GM12874 (cell line): ENCODE measurements around the gene ANKRD13C.

Source experiments
- TF ChIP-seq, protein P1 (sequence below): IDR thresholded peaks from 2 replicates; pipeline ENCODE4 v1.5.1; 2011; ENCODE audit warnings: low read depth, mild to moderate bottlenecking, control low read depth, low read length, moderate library complexity; ENCODE audit not compliant: insufficient read depth

Gene ANKRD13C

DNA sequence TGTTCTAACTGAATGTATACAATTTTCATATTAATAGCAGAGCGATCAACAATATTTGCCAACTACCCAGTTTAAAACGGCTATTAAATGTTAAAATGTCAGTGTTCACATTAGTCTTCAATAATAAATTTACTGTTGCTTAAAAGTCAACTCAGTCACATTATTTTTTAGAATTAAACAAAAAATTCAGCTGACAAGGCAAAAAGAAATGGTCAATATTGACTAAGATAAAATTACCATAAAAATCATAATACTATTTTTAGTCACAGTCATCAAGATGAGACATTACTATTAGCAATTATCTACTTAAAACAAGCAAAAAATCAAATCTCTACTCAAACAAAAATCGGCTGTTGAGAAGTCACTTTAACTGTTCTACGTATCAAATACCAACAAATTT, 1.5 kb downstream of the ANKRD13C start:
- TF ChIP-seq, protein P1, sequence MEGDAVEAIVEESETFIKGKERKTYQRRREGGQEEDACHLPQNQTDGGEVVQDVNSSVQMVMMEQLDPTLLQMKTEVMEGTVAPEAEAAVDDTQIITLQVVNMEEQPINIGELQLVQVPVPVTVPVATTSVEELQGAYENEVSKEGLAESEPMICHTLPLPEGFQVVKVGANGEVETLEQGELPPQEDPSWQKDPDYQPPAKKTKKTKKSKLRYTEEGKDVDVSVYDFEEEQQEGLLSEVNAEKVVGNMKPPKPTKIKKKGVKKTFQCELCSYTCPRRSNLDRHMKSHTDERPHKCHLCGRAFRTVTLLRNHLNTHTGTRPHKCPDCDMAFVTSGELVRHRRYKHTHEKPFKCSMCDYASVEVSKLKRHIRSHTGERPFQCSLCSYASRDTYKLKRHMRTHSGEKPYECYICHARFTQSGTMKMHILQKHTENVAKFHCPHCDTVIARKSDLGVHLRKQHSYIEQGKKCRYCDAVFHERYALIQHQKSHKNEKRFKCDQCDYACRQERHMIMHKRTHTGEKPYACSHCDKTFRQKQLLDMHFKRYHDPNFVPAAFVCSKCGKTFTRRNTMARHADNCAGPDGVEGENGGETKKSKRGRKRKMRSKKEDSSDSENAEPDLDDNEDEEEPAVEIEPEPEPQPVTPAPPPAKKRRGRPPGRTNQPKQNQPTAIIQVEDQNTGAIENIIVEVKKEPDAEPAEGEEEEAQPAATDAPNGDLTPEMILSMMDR = no peak

DNA sequence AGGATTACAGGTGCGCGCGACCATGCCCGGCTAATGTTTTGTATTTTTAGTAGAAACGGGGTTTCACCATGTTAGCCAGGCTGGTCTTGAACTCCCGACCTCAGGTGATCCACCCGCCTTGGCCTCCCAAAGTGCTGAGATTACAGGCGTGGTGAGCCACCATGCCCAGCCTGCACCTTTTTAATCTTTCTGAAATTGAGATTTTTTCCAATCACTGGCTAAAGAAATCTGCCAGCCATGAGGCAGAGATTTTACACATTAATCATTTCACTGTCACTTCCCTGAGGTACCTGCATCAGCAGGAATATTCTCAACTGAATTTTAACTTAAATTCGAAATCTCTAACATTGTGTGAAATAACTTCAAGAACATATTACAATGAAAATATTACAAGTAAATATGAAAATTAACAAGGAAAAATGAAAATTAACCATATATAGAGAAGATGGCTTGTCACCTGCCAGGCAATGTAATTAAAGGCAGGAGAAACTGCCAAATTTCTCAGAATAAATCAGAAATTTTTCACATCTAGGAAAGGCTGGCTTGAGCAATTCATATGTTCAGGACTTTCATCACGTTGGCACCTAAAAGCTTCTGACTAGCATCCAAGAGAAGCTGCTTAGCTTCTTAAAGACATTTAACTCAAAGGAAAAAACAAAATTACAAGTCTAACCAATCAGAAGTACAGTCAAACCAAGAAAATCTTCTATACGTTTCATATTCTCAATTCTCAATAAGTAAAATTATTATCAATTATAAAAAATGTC, 5.9 kb downstream of the ANKRD13C start:
- TF ChIP-seq, protein P1 = no peak

DNA sequence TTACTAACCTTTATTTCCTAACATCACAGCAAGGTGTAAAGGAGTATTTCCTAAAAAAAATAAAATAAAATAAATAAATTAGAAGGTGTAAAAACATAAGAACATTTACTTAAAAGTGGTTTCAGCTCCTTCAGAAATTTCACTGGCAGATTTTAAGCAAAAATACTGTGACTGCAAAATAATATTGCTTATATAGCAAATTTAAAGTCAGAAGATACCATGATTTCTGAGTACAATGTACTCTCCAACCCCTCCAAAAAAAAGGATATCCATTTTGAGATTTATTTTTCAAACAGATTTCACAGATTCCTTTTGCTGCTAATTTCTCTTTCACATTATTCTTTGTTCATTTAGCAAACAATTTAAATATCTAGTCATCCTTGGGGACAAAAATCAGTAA, 18.5 kb downstream of the ANKRD13C start:
- TF ChIP-seq, protein P1 = no peak

DNA sequence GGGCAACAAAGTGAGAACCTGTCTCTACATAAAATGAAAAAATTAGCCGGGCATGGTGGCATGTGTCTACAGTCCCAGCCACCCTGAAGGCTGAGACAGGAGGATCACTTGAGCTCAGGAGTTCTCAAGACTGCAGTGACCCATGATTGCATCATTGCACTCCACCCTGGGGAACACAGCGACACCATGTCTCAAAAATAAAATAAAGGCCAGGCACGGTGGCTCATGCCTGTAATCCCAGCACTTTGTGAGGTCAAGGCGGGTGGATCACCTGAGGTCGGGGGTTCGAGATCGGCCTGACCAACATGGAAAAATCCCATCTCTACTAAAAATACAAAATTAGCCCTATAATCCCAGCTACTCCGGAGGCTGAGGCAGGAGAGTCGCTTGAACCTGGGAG, 20.1 kb downstream of the ANKRD13C start:
- TF ChIP-seq, protein P1 = no peak

DNA sequence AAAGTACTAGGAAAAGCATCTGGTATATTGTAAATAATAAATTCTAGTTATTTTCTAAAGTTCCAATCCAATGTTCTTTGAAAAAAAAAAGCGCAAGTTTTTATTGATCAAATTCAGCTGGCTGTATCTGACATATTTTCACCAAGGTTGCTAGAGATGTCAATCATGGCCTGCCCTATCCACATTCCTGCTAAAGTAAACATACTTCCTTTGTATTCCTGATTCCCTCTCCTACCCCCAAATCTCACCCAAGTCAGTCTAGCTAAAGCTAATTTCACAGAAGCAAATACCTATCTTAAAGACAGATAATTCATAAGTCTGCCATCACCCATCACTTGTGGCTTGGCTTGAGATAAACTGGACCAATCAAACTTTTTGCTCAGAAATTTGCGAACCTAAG, 21.3 kb downstream of the ANKRD13C start:
- TF ChIP-seq, protein P1 = no peak

DNA sequence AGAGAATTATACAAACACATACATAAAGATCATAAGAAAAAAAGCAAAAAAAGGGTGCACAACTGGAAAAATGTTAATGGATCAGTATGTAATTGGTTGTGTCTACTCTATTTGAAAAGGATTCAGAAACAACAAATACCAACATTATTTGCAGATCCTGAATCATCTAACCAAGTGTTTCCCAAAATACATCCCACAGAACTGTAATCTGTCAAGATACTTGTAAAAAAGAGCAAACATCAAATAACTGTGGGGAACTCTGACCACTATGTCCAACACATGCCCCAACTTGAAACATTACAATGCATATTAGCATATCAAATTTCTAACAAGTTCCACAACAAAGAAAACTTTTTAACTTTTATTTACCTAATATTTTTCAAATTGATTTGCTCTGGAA, 22.6 kb downstream of the ANKRD13C start:
- TF ChIP-seq, protein P1 = no peak

DNA sequence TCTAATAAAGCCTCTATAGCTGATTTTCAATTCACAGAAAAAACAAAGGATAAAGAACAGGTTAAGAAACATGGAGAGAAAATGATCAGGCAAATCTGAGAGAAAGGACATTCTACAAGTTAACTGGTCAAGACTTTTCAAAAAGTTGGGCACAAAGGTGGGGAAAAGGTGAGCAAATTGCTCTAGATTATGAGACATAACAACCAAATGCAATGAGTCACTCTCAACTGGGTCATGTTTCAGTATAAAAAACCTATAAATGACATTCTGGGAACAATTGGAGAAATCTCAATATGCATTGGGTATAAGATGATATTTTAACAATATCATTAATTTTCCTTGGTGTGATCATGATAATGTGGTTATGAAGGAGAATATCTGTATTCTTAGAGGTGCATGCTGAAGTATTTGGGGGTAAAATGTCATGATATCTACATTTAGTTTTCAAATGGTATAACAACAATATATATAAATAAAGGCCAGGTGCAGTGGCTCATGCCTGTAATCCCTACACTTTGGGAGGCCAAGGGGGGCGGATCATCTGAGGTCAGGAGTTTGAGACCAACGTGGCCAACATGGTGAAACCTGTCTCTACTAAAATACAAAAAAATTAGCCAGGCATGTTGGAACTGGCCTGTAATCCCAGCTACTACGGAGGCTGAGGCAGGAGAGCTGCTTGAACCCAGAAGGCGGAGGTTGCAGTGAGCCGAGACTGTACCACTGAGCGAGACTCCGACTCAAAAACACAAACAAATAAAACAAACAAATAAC, 27.0 kb downstream of the ANKRD13C start:
- TF ChIP-seq, protein P1 = no peak
